ENCODE data around the gene ELMO1. TPM values are rescaled to one million over a fixed set of nuclear protein-coding genes. Genes with fewer than 3 reads are reported as not detected.

ELMO1 gene
- total RNA-seq, 1 experiment from 2014 or later = not detected

GRCh38 chr7:37371755-37372154 is 76.9 kb downstream of the ELMO1 start:
- no peak for DNase-seq
- Histone ChIP-seq H3K36me3 (no peaks in the 10 kb centered on the region), H3K27me3 (no peaks in the 10 kb centered on the region), H3K9me3 (no peaks in the 10 kb centered on the region), H3K4me3 (no peak overlapping the region)

GRCh38 chr7:37369906-37370305 is 78.8 kb downstream of the ELMO1 start:
- H3K27me3 ChIP-seq = no peaks in the 10 kb centered on the region; the same call in 1 of the 2 replicates
- H3K9me3 ChIP-seq = no peaks in the 10 kb centered on the region
- H3K36me3 ChIP-seq = no peaks in the 10 kb centered on the region
- H3K4me3 ChIP-seq = no peak overlapping the region
- DNase-seq = no peak

DNA sequence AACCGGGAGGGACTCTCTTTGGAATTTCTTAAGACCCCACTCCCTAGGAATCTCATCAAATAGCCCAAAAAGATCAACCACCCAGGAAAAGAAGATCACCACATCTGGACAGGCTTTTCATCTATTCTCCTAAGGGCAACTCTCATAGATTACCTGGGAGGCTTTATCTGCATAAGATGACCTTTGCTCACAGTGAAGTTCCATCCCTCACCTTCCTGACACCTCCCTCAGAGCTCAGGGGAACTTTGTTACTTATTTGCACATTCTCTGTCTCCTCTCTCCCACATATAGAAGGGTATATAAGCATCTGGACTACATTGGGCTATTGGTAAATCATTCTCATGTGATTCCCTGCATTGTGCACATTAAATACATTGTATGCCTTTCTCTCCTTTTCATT is 80.1 kb downstream of the ELMO1 start:
- H3K27me3 ChIP-seq = no peaks in the 10 kb centered on the region; the same call in 1 of the 2 replicates
- DNase-seq = no peak
- H3K4me3 ChIP-seq = no peak overlapping the region
- H3K9me3 ChIP-seq = no peaks in the 10 kb centered on the region
- no peaks in the 10 kb centered on the region for H3K36me3 ChIP-seq

- Histone ChIP-seq H3K36me3 (no peaks in the 10 kb centered on the region), H3K27me3 (no peaks in the 10 kb centered on the region; the same call in 1 of the 2 replicates), H3K9me3 (no peaks in the 10 kb centered on the region), H3K4me3 (no peak overlapping the region)
- no peak for DNase-seq
These were observed 81.7 kb downstream of the ELMO1 start for GRCh38 chr7:37367010-37367409.

GRCh38 chr7:37366445-37366844 is 82.2 kb downstream of the ELMO1 start:
- no peaks in the 10 kb centered on the region for H3K36me3 ChIP-seq

DNA sequence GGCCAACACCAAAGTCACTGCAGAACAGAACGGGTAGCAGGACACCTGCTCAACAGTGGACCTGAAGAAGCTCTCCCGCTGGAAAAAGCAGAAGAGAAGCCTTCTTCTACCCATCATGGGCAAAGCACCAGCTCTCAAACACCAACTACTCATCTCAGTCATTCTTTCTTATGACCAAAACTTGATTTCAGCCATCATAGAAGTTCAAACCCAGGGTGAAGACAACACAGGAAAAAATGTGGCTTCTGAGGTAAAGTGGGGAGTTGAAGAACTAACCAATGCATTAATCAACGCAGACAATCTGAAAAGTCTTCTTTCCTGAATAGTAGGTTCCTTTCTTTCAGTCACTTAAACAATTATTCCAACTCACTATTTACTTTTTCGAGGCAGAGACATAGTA is 83.3 kb downstream of the ELMO1 start:
- Histone ChIP-seq H3K27me3 (no peaks in the 10 kb centered on the region; the same call in 1 of the 2 replicates), H3K9me3 (no peaks in the 10 kb centered on the region), H3K36me3 (no peaks in the 10 kb centered on the region), H3K4me3 (no peak overlapping the region)
- DNase-seq = no peak

More at GRCh38 chr7:37366445-37366844, 82.2 kb downstream of the ELMO1 start:
- H3K27me3 ChIP-seq = no peaks in the 10 kb centered on the region; the same call in 1 of the 2 replicates
- H3K4me3 ChIP-seq = no peak overlapping the region
- H3K9me3 ChIP-seq = no peaks in the 10 kb centered on the region
- DNase-seq = no peak

DNA sequence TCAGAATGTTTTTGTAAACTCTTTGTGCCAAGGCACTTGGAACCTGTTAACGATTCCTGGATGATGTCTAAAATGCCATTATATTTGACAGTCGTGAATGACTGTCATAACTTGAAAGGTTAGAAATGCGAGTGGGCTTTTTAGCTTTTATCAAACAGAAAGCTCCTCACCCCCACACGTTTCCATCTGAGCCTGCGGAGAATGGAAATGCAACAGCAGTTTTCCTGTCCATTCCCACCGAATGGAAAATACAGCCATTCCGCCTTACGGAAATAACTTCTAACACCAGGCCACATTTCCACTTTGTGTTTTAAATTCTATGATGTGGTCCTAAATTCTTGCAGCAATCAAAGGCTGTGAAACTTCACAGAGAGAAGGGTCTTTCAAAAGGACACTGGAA is 83.8 kb downstream of the ELMO1 start:
- H3K4me3 ChIP-seq = no peak overlapping the region
- no peaks in the 10 kb centered on the region; the same call in 1 of the 2 replicates for H3K27me3 ChIP-seq
- no peaks in the 10 kb centered on the region for H3K9me3 ChIP-seq
- no peaks in the 10 kb centered on the region for H3K36me3 ChIP-seq
- no peak for DNase-seq

DNA sequence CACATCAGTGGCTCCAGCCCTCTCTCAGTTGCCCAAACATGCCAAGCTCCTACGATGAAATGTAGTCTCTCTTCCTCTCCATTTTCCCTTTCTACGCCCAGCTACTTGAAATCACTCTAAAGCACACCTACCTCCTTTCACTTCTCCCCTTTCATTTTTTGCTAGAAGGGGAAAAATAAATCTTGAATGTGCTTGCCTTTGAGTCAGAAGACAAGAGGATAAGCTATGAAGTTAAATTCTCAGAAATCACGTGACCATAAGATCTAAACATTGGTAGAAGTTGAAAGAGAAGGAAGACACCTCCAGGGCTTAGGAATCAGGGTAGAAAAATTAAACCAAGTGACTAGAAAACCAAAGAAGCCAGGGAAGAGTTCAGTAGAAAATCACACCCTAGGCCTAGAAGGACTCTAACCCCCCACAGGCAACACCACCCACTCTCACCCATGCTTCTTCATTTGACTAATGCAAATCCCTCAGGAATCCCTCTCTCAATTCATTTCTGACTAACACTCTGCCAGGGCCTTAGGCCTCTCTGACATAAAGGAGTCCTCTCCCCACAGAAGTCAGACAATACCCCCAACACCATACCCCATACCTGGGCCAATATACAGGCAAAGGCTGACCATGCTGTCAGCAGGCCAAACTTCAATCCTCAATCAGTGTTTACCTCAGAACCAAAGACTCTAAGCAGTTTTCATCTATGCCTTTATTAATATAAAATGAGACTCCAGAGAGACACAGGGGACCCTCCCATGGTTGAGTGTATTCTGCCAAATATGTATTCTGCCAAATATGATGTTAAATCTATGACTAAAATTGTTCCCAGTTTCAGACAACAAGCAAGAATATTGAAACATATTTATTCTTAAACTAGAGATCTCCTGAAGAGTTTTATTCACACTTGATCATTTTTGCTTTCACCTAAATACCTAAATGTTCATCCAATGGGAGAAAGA is 84.8 kb downstream of the ELMO1 start:
- H3K27me3 ChIP-seq = no peaks in the 10 kb centered on the region; the same call in 1 of the 2 replicates
- no peaks in the 10 kb centered on the region for H3K9me3 ChIP-seq
- DNase-seq = no peak
- no peaks in the 10 kb centered on the region for H3K36me3 ChIP-seq
- H3K4me3 ChIP-seq = no peak overlapping the region

GRCh38 chr7:37362802-37363201 is 85.9 kb downstream of the ELMO1 start:
- Histone ChIP-seq H3K36me3 (no peaks in the 10 kb centered on the region), H3K27me3 (no peaks in the 10 kb centered on the region; the same call in 1 of the 2 replicates), H3K9me3 (no peaks in the 10 kb centered on the region), H3K4me3 (no peak overlapping the region)
- DNase-seq = no peak

- no peaks in the 10 kb centered on the region for H3K9me3 ChIP-seq
- no peak for DNase-seq
These were observed 88.2 kb downstream of the ELMO1 start for GRCh38 chr7:37360484-37360883.

DNA sequence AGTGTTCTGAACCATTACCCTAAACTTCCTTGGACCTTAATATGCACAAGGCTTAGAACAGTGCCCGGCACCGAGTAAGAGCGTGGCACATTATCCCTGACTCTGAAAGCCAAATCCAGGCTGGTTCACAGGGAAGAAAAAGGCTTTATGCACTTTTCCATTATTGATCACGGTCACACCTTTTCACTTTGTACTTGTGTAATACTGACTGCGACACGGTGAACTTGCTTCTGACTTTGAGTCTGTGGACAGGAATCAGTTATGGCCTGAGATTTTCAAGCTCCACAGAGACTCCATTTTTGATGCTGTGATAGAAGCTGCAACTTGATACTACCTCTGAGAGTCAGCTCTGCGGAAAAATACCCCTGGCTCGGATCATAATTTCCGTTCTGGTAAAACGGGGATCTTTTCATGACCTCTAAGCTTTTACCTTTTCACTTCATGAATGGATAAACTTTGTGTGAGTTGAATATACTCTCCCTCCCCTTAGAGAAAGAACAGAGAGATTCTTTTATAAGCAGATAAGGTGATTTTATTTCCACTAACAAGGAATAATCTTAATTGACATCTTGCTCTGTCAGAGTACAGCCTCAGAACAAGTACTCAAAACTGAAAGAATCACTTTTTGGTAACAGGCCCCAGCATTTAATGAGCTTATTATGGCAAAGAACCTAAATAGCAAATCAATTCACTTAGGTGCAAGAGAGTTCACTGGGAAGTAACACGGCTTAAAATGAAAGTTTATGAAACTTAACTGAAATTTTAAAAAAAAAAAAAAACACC is 88.8 kb downstream of the ELMO1 start:
- no peaks in the 10 kb centered on the region for H3K27me3 ChIP-seq
- no peaks in the 10 kb centered on the region for H3K36me3 ChIP-seq
- H3K9me3 ChIP-seq = no peaks in the 10 kb centered on the region
- H3K4me3 ChIP-seq = no peak overlapping the region
- DNase-seq = no peak

More at GRCh38 chr7:37360484-37360883, 88.2 kb downstream of the ELMO1 start:
- Histone ChIP-seq H3K4me3 (no peak overlapping the region), H3K27me3 (no peaks in the 10 kb centered on the region; the same call in 1 of the 2 replicates), H3K36me3 (no peaks in the 10 kb centered on the region)

- Histone ChIP-seq H3K4me3 (no peak overlapping the region), H3K36me3 (no peaks in the 10 kb centered on the region), H3K9me3 (no peaks in the 10 kb centered on the region), H3K27me3 (no peaks in the 10 kb centered on the region)
- DNase-seq = no peak
These were observed 89.5 kb downstream of the ELMO1 start for GRCh38 chr7:37359180-37359579.

DNA sequence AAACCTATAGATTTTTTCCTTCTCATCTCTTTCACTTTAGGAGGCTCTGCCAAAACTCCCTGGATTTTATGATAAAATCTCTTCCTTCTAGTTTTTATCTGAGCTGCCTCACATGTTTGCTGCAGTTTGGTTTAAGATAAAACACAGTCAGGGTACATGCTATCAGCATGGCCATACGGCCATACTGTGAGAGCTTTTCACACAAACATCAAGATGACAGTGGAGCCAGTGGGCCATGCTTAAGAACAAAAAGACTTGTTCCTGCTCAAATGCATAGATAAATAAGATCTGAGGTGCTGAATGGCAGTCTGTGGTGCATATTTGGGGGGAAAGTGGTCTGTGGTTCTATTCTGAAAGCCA is 91.0 kb downstream of the ELMO1 start:
- no peak for DNase-seq
- H3K36me3 ChIP-seq = no peaks in the 10 kb centered on the region
- no peak overlapping the region for H3K4me3 ChIP-seq
- no peaks in the 10 kb centered on the region for H3K27me3 ChIP-seq
- H3K9me3 ChIP-seq = no peaks in the 10 kb centered on the region

DNA sequence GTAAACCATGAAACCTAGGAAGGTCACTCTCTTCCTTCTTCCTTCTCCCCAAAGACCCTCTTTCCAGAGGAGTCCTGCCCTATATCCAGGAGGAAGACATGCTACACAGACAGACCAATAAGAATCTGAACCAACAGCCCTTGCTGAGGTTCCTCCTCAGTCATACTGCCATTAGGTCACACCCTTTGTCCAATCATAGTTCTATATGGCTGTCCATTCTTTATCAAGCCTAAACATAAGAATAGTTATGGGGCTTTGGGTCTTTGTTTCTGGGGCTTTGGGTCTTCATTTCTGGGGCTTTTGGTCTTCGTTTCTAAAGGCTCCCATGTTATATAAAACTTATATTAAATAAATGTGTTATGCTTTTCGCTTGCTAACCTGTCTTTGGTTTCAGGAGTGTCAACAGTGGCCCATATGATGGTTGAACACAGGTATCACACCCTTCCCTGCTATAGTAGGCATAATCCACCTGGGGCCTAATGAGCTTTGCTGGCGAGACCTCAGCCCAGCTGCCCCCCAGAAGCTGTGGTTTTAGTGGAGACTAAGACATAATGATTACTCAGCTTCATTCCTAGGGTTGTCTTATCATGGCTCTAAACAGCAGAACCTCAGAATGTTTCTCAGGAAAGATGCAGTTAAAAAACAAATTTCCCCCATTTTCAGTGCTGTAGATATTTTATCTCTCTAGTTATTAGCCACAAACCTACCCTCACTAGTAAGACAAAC is 91.6 kb downstream of the ELMO1 start:
- Histone ChIP-seq H3K4me3 (no peak overlapping the region), H3K36me3 (no peaks in the 10 kb centered on the region), H3K27me3 (no peaks in the 10 kb centered on the region), H3K9me3 (no peaks in the 10 kb centered on the region)
- no peak for DNase-seq

DNA sequence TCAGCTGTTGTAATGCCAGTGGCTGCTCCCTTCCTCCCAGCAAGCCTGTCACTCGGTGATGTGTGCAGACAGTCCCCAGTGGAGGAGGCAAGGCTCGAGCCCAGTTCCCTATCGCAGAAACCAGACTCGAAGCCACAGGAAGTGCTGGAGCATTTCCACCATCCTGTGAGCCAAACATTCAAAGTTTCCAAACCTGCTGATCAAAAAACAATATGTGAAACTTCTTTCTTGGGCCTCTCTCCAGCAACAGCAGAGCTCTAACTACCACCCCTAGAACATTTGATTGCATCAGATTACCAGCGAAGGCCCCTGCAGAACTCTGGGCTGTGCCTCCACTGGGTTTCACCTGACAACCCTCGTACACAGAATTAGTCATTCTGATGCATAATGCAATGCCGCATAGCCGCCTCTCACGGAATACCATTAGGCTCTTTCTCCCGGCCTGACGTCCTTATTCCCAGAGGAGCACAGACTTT is 94.0 kb downstream of the ELMO1 start:
- Histone ChIP-seq H3K36me3 (no peaks in the 10 kb centered on the region), H3K4me3 (no peak overlapping the region), H3K27me3 (no peaks in the 10 kb centered on the region), H3K9me3 (no peaks in the 10 kb centered on the region)
- no peak for DNase-seq

DNA sequence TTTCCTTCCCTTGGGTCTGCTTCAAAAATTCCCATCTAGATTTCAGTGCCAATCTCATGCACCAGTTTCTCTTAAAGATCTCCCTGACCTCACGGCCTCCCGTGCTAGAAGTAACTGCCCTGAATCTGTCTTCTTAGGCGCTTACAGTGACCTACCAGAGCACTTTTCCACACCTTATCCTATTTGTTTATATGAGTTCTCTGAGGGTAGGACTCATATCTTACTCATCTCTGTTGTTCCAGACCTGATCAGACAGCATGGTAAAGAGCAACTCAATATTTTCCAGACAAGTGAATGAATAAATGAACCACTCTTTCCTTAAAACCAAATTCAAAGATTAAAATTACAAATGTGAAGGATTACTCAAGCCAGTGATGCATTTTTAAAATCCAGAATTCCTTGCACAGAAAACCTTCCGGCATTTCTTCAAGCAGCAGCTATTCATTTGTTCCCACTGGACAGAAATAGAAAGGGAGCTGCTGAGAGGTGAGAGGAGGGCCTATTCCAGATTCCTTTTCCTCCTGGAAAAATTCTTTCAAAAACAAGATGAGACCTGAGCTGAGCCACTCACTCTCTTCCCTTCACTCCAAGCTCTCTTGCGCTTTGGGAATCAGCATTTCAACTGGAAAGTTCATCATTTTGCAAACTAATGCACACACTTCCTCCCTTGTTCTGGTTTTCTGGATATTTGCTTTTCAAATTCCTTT is 94.6 kb downstream of the ELMO1 start:
- no peaks in the 10 kb centered on the region for H3K36me3 ChIP-seq
- H3K4me3 ChIP-seq = no peak overlapping the region
- H3K27me3 ChIP-seq = no peaks in the 10 kb centered on the region
- H3K9me3 ChIP-seq = no peaks in the 10 kb centered on the region
- DNase-seq = no peak
